Right hindlimb (tissue), 1 donor: ENCODE measurements around the gene NEK6.
A peak's percentile ranks its signal among the peaks of the same experiment; 100 is the strongest.

Source experiments
- DNase-seq: peaks from one replicate; pipeline ENCODE4 v3.0.0-alpha.2; 2018

NEK6 gene

DNA sequence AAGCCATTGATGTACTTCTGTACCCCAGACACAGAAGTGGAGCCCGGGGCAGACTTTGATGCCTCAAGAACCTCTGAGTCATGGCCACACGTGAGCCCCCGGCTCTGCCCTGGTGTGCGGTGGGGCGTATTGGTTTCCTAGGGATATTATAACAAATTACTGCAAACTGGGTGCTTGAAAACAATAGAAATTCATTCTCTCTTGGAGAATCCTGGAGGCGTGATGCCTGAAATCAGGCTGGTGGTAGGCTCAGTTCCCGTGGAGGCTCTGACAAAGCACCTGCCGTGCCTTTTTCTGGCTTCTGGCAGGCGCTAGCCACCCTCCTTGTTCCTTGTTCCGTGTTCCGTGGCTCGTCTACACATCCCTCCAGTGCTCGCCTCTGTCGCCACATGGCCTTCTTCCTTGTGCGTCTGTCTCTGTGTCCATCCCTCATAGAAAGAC is 24.2 kb downstream of the NEK6 start:
- DNase-seq = no peak

DNA sequence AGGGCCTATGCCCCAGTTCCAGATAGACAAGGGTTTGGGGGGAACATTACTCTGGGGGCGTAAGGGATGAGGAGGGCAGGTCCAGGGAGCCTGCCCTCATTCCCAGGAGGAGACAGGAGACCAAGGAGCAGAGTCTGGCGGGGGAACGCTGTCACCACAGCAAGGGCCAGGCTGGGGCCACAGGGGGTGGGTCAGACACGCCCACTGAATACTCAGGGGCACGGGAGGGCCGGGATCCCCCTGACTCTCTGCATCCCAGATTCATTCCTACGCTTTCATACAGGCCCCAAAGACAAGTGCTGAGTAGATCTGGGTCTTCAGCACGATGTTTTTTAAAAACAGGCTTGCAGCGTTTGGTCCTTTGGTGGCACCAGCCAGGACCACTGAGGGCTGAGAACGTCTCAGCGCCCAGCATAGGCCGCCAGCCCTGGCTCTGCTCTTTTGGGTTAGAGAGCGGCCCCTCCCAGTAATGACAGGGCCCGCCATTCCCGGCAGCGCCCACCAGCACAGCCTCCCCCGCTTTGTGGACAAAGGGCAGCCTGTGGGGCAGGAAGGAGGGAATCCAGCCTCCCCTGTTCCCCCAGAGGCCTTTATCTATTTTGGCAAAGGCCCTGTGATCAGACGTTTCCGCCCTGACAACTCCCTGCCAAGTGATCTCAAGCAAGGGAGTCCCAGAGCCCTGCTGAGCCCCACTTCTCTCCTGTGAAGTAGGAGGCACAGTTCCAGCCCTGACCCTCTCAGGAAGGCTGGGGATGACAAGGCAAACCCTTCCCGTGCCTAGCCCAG is 24.9 kb downstream of the NEK6 start:
- no peak for DNase-seq

GRCh38 chr9:124283228-124283814 is 25.6 kb downstream of the NEK6 start:
- DNase-seq = no peak

DNA sequence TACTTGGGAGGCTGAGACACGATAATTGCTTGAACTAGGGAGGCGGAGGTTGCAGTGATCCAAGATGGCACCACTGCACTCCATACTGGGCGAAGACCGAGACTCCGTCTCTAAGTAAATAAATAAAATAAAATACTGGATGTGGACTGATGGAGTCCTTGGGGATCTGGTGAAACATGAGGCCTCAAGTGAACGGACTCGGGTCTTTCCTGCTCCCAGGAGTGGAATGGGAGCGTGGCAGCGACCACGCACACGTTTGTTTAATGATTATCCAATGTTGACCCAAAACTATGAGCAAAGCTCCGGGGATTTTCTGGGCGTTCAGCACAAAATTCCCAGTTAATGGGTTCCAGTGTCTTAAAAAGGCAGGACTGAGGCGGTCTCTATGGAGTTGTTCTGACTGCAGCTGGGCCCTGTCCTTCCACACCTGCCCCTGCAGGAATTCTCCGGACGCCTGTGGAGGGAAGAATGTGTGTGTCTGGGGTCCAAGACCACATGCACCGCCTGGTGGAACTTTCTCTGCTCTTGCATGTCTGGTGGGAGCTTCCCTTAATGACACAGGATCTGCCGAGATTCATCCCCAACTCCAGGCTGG is 26.6 kb downstream of the NEK6 start:
- DNase-seq = peak; percentile 68

DNA sequence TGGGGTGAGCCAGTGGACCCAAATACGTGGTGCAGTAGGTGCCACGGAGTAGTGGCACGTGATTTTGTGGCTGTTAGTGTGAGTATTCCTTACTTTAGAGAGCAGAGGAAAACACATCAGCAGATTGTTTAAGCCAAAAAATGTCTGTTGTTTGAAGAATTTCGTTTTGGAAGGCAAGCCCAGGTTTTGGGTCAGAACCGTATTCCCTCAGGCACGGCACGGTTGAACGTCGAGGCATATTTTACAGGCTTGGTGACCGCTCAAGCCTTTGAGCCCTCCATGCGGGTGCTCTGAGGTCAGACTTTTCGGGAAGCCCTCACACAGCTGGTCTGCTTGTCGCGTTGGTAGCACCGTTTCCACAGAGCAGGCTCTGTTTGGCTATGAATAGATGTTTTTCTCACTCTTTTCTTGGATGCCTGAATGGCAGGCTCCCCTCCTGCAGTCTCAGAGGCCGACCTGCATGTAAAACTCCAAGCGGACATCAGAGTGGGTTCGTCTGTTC is 27.2 kb downstream of the NEK6 start:
- DNase-seq = peak; percentile 77

DNA sequence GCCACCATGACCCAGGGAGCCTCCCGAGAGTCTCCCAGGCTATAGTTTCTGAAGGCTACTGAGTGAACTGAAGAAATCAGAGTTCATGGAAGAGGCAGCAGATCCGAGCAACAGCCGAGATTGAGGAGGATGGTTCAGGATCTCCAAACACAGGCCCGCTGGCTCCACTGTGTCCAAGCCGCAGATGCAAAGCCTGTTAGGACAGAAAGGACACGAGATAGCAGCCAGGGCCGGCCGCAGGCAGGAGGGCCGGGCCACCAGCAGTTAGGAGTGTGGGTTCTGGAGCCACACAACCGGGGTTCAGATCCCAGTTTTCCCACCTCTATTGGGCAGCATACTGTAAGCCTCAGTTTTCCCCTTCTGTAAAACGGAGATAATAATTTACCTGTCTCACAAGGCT is 27.7 kb downstream of the NEK6 start:
- DNase-seq = no peak

GRCh38 chr9:124285903-124286291 is 28.1 kb downstream of the NEK6 start:
- peak; percentile 85 for DNase-seq

- no peak for DNase-seq
These were observed 28.7 kb downstream of the NEK6 start for GRCh38 chr9:124286292-124286931.

DNA sequence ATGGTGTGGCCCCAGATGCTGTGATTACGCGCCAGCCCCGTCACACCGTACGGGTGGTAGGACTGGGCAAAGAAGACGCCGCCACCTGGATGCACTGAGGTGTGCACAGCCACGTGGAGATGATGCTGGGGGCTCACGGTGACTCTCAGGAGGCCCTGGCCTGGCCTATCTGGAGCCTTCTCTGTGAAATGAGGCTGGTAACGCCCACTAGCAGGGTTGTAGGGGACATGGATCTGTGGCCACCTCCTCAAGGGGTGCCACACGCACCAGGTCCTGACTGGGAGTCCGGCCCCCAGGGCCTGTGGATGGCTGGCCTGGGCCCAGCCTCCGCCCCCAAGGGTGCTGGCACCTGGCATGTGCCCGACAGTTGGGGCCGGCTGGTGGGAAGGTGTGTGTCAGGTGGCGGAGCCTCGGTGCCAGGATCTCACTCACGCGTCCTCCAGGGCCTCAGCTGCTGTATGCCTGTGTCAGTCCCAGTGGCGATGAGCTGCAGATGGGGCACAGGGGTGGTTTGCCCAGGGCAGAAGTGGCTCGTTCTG is 32.4 kb downstream of the NEK6 start:
- DNase-seq = no peak

DNA sequence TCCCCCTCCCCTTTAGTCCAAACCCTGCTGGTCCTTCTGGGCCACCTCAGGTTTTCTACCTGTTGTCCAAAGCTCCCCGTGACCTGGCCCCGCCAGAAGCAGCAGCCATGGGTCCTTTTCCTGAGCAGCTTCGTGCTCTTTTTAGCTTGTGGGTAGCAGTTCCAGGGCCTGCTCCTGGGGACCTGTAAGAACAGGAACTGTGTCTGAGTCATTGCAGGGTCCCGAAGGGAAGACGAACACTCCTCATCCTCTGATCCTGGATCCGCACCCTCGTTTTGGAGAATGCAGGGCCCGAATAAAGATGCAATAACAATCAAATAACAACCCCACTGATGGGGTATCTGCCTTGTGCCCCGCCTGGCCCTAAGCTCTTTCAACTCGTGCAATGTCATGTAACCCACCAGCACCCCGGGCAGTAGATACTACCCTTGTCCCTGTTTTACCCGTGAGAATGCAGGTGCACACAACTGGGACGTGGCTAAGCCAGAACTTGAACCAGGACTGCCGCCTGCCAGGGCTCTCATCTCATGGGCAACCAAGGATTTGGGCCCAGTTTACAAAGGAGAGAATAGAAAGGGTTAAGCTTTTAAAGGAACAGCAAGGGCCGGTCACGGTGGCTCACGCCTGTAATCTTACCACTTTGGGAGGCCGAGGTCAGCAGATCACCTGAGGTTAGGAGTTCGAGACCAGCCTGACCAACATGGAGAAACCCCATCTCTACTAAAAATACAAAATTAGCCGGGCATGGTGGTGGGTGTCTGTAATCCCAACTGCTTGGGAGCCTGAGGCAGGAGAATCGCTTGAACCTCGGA is 33.2 kb downstream of the NEK6 start:
- no peak for DNase-seq

- DNase-seq = no peak
These were observed 34.1 kb downstream of the NEK6 start for GRCh38 chr9:124291801-124292396.

DNA sequence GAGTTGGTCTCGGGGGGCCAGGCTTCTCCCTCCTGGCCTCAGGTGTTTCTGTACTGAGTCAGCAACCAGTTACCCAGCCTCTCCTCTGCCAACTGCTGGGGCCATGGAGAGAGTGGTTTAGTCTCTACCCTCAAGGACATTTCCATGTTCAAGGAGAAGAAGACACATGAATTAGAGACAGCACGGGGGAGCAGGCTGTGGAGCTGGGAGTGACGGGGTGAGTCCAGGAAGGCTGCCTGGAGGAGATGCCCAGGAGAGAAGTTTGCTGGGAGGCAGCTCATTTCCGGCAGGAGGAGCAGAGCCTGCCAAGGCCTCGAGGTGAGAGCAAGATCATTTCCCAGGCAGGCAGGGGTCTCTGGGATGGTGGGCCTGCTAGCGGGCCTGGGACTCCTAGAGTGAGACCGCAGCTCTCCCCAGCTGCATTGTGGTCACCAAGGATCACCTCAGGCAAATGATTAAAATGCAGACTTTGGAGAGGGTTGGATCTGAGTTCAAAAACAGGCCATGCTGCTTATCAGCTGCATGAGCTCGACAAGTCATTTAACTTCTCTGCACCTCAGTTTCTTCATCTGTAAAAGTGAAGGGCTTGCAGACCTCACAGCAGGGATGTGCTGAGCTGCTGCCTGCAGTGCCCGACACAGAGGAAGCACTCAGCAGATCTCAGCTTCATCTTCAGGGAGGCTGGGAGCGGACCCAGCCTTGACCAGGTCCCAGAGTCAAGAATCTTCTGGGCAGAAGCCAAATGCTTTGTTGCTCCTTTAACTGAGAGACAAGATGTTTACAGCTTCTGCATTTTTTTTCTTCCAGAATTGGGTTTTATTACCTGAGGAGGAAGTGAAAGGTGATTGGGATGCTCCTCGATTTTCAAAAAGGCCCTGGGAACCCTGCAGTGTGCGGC is 35.2 kb downstream of the NEK6 start:
- DNase-seq = no peak

DNA sequence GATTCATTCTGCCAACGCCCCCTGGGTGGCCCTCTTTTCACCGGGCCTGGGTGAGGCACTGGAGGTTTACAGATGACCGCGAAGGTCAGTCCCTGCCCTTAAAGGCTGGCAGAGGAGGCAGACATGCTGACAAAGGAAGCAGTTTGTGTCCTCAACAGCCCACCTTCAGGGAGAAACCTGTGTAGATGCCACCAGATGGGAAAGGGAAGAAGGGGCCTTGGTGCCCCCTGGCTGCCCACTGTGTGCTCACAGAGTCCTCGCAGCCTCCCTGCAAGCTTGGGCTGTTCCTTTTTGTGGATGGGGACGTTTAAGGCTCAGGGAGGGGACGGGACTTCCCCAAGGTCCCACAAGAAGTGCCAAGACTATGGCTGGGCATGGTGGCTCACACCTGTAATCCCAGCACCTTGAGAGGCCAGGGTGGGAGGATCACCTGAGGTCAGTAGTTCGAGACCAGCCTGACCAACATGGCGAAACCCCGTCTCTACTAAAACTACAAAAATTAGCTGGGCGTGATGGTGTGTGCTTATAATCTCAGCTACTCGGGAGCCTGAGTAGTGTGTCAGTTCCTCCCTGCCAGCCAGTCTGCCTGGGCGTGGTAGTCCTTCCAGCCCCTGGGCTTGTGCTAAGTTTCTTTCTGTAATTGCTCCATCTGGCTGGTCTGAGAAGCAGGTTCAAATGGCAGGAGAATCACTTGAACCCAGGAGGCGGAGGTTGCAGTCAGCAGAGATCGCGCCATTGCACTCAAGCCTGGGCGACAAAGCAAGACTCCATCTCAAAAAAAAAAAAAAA is 36.2 kb downstream of the NEK6 start:
- no peak for DNase-seq

DNA sequence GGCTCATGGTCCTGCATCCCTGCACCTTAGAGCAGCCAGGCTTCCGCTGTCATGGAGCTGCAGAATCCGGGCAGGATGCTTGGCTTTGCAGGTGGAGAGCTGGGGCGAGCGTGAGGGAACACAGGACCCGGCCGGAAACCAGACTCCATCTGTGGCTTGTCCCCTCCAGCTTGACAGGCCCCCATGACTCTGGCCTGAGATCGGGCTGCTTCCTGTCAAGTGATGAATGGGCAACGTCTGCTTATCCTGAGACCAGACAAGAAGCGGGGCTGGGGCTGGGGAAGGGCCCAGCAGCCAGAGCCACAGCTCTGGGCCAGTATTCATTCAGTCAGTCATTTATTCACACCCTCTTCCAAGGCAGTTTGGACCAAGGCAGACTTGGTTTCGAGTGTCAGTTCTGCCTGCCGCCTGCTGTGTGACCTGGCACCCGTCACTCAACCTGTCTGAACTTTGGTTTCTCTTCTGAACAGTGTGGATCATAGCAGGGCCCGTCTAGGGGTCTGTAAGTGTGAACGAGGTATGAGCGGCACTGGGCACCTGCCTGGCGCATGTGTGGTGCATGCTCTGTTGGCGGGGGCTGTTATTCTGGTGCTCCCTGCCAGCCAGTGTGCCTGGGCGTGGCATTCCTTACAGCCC is 37.5 kb downstream of the NEK6 start:
- no peak for DNase-seq

DNA sequence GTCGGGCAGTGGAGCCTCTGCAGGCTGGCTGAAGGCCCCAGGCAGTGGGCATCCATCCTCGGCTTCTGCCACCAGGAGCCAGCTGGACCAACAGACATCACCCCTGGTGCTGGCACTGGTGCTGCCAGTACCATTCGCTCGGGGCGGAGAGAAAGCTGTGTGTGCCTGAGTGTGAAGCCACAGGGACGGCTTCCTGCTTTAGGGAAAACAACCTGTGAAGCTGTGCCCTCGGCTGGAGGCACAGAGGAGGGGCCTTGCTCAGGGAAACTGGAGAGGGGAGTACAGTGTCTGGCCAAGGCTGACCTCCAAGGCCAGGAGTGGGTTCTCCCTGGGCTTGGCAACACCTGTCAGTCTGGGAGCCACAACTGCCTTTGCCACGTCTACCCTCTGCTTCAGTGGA is 38.3 kb downstream of the NEK6 start:
- DNase-seq = no peak

DNA sequence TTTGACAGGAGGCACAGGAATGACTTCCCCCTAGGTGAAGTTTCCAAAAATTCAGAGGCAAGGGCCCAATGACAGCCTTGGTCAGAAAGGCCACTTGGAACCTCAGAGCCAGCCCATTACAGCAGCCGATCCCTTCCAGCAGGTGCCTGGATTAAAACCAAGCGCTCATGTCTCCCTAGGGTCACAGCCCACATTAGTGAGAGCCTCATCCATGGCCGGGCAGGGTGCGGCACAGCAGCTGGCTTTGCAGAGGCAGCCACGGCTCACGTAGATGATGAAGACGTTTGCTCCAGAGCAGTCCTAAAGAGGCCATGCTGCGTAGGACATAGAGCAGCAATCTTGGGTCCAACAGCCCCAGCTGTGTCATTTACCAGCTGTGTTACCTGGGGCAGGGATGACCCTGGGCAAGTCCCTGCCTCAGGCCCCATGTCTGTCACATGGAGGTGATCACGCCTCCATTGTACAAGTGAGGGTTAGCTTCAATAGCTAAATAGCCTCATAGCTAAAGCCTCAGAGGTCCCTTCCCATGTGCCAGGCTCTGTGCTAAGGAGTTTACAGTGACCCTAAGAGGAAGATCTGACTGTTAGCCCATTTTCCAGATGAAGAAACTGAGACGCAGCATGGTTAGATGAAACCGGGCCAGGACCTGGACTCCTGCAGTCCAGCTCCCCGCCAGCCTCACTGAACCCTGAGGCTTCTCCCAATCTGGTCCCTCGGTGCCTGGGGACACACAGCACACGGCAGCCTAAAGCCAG is 39.2 kb downstream of the NEK6 start:
- DNase-seq = peak; percentile 67

DNA sequence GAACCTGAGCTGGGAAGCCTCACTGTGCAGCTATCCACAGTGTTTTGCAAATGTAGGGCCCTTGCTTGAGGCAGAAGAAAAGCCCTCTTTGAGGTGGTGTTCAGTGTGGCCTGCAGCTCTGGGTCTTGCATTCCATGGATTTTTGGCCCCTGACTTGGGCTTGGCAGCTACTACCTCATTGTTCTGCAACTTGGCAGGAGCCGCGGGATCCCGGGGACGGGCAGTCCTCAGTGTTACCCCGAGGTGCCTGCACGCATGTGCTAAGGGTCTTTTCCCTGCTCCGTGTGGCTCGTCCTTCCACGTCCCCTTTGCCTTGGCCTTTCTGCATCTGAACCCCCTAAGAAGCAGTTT is 39.8 kb downstream of the NEK6 start:
- peak; percentile 91 for DNase-seq

GRCh38 chr9:124297915-124298645 is 40.3 kb downstream of the NEK6 start:
- DNase-seq = no peak
